ENCODE results near the gene MRPL34. TPM values are rescaled to one million over a fixed set of nuclear protein-coding genes. Genes with fewer than 3 reads are reported as not detected.

Gene MRPL34
- total RNA-seq, 2 donors from 2014 or later = 203 to 254 TPM

DNA sequence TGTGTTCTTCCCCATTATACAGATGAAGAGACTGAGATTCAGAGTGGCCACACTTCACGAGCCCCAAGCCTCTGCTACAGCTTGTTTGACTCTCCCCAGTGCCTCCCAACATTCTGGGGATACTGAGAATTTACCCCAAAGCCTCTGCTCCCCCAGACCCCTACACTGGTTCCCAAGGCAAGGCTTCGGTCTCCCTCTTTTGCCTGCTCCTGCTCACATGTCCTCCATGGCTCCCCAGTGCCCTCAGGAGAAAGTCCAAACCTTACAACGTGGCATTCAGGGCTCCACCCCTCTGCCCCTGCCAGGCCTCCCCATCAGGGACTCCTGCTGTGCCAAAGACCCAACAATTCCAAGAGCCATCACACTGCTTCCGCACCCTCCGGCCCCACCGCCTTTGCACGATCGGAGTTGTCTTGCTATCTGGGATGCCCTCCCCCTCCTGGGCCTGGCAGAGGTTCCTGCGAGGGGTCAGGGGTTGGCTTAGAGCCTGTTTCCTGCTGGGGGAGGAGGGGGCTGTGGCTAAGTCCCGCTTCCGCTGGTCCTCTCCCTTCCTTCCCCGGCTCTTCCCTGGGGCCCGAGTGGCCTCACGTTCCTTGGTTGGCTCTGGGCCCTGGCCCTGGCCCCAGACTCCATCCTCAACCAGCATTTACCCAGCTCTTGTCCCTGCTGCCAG is 47.1 kb downstream of the MRPL34 start:
- TF ChIP-seq, protein P1, sequence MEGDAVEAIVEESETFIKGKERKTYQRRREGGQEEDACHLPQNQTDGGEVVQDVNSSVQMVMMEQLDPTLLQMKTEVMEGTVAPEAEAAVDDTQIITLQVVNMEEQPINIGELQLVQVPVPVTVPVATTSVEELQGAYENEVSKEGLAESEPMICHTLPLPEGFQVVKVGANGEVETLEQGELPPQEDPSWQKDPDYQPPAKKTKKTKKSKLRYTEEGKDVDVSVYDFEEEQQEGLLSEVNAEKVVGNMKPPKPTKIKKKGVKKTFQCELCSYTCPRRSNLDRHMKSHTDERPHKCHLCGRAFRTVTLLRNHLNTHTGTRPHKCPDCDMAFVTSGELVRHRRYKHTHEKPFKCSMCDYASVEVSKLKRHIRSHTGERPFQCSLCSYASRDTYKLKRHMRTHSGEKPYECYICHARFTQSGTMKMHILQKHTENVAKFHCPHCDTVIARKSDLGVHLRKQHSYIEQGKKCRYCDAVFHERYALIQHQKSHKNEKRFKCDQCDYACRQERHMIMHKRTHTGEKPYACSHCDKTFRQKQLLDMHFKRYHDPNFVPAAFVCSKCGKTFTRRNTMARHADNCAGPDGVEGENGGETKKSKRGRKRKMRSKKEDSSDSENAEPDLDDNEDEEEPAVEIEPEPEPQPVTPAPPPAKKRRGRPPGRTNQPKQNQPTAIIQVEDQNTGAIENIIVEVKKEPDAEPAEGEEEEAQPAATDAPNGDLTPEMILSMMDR (IDR thresholded peaks at IDR 0.05) = no peak
- Histone ChIP-seq H3K4me1 (peaks cover 0 to 31% of the 10 kb centered on the region in 2 donors), H3K27me3 (no peaks in the 10 kb centered on the region), H3K36me3 (no peaks in the 10 kb centered on the region), H3K27ac (no peak overlapping the region), H3K4me3 (no peak overlapping the region), H3K9me3 (no peaks in the 10 kb centered on the region)
- no peak for DNase-seq (ENCODE audit: low spot score)

DNA sequence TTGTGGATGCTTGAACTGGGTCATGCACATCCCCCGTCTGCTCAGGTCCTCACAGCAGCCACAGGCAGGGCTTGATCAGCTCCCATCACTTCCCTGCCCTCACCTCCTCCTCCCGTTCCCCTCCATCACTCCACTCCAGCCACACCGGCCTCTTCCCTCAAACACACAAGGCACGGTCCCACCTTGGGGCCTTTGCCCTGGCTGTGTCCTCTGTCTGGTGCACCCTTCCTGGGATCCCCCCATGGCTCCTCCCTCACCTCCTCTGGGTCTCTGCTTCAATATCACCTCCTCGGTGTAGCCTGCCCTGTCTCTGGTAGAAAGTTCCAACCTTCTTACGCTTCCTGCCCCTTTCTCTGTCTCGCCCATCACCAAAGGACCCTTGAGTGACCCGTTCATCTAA is 47.7 kb downstream of the MRPL34 start:
- H3K27me3 ChIP-seq = no peaks in the 10 kb centered on the region
- H3K4me3 ChIP-seq = no peak overlapping the region
- H3K9me3 ChIP-seq = no peaks in the 10 kb centered on the region
- no peak overlapping the region for H3K27ac ChIP-seq
- no peak for DNase-seq (ENCODE audit: low spot score)
- TF ChIP-seq, protein P1 (IDR thresholded peaks at IDR 0.05) = no peak
- H3K4me1 ChIP-seq = peaks cover 0 to 25% of the 10 kb centered on the region in 2 donors
- no peaks in the 10 kb centered on the region for H3K36me3 ChIP-seq

Other genes starting within 250 kb of the MRPL34 start
- gene HAUS8, start 230.4 kb upstream of the MRPL34 start, total RNA-seq = 1 to 10 TPM; 2.5 to 5.0 TPM
- 10 to 100 TPM; 25.4 to 40.8 TPM for gene MYO9B, start 230.1 kb upstream of the MRPL34 start, total RNA-seq
- 10 to 100 TPM; 17.5 to 18.4 TPM for gene USE1, start 90.5 kb upstream of the MRPL34 start, total RNA-seq
- 1 to 10 TPM; 5.9 to 8.2 TPM for gene OCEL1, start 79.6 kb upstream of the MRPL34 start, total RNA-seq
- gene NR2F6, start 60.0 kb upstream of the MRPL34 start, total RNA-seq = 10 to 100 TPM; 63.6 to 69.7 TPM
- gene USHBP1, start 41.1 kb upstream of the MRPL34 start, total RNA-seq = 1 to 10 TPM; 4.3 to 6.6 TPM
- 10 to 100 TPM; 67.9 to 71.7 TPM for gene BABAM1, start 38.4 kb upstream of the MRPL34 start, total RNA-seq
- gene ANKLE1, start 24.0 kb upstream of the MRPL34 start, total RNA-seq = under 1 TPM in 1 of 2 donors, not detected in 1; 0.51 TPM
- 10 to 100 TPM; 11.8 to 15.8 TPM for gene ABHD8, start 2.4 kb upstream of the MRPL34 start, total RNA-seq
- 10 to 100 TPM; 22.2 to 40.1 TPM for gene DDA1, start 3.7 kb downstream of the MRPL34 start, total RNA-seq
- 1 to 10 TPM; 4.2 to 5.2 TPM for gene ANO8, start 29.0 kb downstream of the MRPL34 start, total RNA-seq
- gene GTPBP3, start 31.7 kb downstream of the MRPL34 start, total RNA-seq = 10 to 100 TPM in 1 of 2 donors, 1 to 10 TPM in 1; 6.0 to 16.8 TPM
- gene PLVAP, start 71.5 kb downstream of the MRPL34 start, total RNA-seq = 10 to 100 TPM; 48.3 to 83.7 TPM
- gene CCDC194, start 88.3 kb downstream of the MRPL34 start, total RNA-seq = not detected
- 10 to 100 TPM; 32.1 to 35.3 TPM for gene BST2, start 99.8 kb downstream of the MRPL34 start, total RNA-seq
- gene MVB12A, start 114.2 kb downstream of the MRPL34 start, total RNA-seq = 10 to 100 TPM; 24.8 to 39.0 TPM
- under 1 TPM; 0.30 to 0.51 TPM for gene TMEM221, start 142.8 kb downstream of the MRPL34 start, total RNA-seq
- not detected for gene NXNL1, start 155.1 kb downstream of the MRPL34 start, total RNA-seq
- 10 to 100 TPM; 31.2 to 65.6 TPM for gene SLC27A1, start 164.7 kb downstream of the MRPL34 start, total RNA-seq
- gene PGLS, start 205.8 kb downstream of the MRPL34 start, total RNA-seq = 10 to 100 TPM; 20.4 to 35.9 TPM
- 10 to 100 TPM; 28.3 to 30.8 TPM for gene COLGALT1, start 249.8 kb downstream of the MRPL34 start, total RNA-seq